HS-5 (cell line): ENCODE data around the gene KRTAP19-3.
"Not testable (repeated sequence)": the region's sequence is repeated elsewhere in the genome, so short reads cannot be mapped to it uniquely, and the experiment has no call there.

Source experiments
- DNase-seq: peaks from one replicate; pipeline ENCODE4 v3.0.0-alpha.2; 2012; ENCODE audit warnings: low read depth

The KRTAP19-3 gene

GRCh38 chr21:30491963-30492428, at the start of gene KRTAP19-3:
TSS of gene KRTAP19-3 (minus strand) at chr21:30492013. CDS start at chr21:30491957, 56 bp downstream.
- no peak for DNase-seq

- no peak for DNase-seq
These were observed 27.1 kb upstream of the KRTAP19-3 start for GRCh38 chr21:30518876-30519275.

GRCh38 chr21:30515681-30516080, 23.9 kb upstream of the KRTAP19-3 start:
- DNase-seq = no peak

GRCh38 chr21:30505621-30506205, 13.9 kb upstream of the KRTAP19-3 start:
- not testable (repeated sequence) for DNase-seq

- DNase-seq = no peak
These were observed 10.2 kb upstream of the KRTAP19-3 start, which contains the start of gene KRTAP19-5 for GRCh38 chr21:30502041-30502440. TSS of gene KRTAP19-5 (minus strand) at chr21:30502141. CDS start at chr21:30502090, 51 bp downstream.

- DNase-seq = no peak
These were observed 5.3 kb upstream of the KRTAP19-3 start, which contains the start of gene KRTAP19-4 for GRCh38 chr21:30497065-30497464. TSS of gene KRTAP19-4 (minus strand) at chr21:30497165. CDS start at chr21:30497110, 55 bp downstream.

- DNase-seq = no peak
These were observed 4.5 kb downstream of the KRTAP19-3 start, which contains the start of gene KRTAP19-2 for GRCh38 chr21:30487336-30487735. TSS of gene KRTAP19-2 (minus strand) at chr21:30487436. CDS start at chr21:30487348, 88 bp downstream.

GRCh38 chr21:30486180-30486579, 5.6 kb downstream of the KRTAP19-3 start:
- no peak for DNase-seq

GRCh38 chr21:30482130-30482529, 9.7 kb downstream of the KRTAP19-3 start:
- DNase-seq = no peak

GRCh38 chr21:30480145-30480544, 11.7 kb downstream of the KRTAP19-3 start, which contains the start of gene KRTAP19-1:
TSS of gene KRTAP19-1 (minus strand) at chr21:30480367. CDS start at chr21:30480317, 50 bp downstream.
- no peak for DNase-seq

- no peak for DNase-seq
These were observed 12.6 kb downstream of the KRTAP19-3 start for GRCh38 chr21:30479259-30479658.

GRCh38 chr21:30478004-30478403, 13.8 kb downstream of the KRTAP19-3 start:
- no peak for DNase-seq

- DNase-seq = no peak
These were observed 22.7 kb downstream of the KRTAP19-3 start for GRCh38 chr21:30468900-30469714.

GRCh38 chr21:30463713-30464112, 28.1 kb downstream of the KRTAP19-3 start:
- DNase-seq = no peak

- no peak for DNase-seq
These were observed 43.3 kb downstream of the KRTAP19-3 start for GRCh38 chr21:30448514-30448913.

- DNase-seq = no peak
These were observed 44.8 kb downstream of the KRTAP19-3 start for GRCh38 chr21:30447056-30447455.

GRCh38 chr21:30444204-30444603, 47.6 kb downstream of the KRTAP19-3 start:
- DNase-seq = no peak

- no peak for DNase-seq
These were observed 48.6 kb downstream of the KRTAP19-3 start for GRCh38 chr21:30443226-30443625.
